Mesenteric fat pad (tissue), 1 donor: ENCODE results near the gene SPEN. TPM values are rescaled to one million over a fixed set of nuclear protein-coding genes. Genes with fewer than 3 reads are reported as not detected.
"Not testable (repeated sequence)": the region's sequence is repeated elsewhere in the genome, so short reads cannot be mapped to it uniquely, and the experiment has no call there.

Experiments
- DNase-seq: peaks from one replicate; pipeline ENCODE4 v3.0.0-alpha.2; 2020; ENCODE audit warnings: low spot score
- total RNA-seq: library from RNA; stranded (reverse); fragmentation: NEBNext Ultra II Directional; extraction: Animal tissue kit (Norgen Biotek cat#: 25700); gene quantifications from one replicate; pipeline ENCODE4 v1.2.1, GENCODE V29; 2021
- donor health status: DM: yes; HTN: yes; CAD: no.

The SPEN gene
- total RNA-seq, 1 donor from 2014 or later = 92.0 TPM

GRCh38 chr1:15856888-15857287, 9.4 kb downstream of the SPEN start:
- DNase-seq = no peak

DNA sequence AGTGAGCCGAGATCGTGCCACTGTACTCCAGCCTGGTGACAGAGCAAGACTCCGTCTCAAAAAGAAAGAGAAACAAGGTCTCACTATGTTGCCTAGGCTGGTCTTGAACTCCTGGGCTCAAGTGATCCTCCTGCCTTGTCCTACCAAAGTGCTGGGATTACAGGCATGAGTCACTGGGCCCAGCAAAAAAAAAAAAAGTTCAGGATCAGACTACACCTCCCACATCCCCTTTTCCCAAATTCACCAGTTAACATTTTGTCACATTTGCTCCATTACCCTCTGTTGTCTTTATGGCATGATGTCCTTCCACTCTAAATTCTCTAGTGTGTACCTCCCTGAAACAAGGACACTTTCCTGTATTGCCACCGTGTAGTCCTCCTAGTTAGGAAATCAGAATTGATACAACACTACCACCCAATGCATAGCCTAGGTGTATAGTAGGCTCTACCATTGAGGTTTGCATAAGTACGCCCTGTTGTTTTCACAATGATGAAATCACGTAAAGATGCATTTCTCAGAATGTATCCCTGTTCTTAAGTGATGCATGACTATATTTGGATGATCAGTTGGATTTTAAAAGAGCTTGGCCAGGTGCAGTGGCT, 10.7 kb downstream of the SPEN start:
- DNase-seq = no peak

DNA sequence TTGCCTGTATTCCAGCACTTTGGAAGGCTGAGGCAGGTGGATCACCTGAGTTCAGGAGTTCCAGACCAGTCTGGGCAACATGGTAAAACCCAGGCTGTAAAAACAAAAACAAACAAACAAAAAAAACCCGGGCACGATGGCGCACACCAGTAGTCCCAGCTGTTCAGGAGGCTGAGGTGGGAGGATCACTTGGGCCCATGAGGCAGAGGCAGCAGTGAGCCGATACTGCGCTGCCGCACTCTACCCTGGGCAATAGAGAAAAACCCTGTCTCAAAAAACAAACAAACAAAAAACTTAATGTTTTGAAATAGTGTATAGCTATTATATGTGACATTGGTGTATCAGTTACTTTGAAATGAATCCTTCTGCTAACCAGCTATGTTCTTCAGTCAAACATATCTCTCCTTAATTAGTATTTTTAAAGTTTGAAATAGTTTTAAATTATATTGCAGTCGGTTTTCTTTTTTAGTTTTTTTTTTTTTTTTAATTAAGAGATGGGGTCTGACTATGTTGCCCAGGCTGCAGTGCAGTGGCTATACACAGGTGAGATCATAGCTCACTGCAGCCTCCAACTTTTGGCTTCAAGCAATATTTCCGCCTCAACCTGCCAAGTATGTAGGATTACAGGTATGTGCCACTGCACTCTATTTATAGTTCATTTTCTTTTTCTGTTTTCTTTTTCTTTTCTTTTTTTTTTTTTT, 11.3 kb downstream of the SPEN start:
- DNase-seq = no peak

DNA sequence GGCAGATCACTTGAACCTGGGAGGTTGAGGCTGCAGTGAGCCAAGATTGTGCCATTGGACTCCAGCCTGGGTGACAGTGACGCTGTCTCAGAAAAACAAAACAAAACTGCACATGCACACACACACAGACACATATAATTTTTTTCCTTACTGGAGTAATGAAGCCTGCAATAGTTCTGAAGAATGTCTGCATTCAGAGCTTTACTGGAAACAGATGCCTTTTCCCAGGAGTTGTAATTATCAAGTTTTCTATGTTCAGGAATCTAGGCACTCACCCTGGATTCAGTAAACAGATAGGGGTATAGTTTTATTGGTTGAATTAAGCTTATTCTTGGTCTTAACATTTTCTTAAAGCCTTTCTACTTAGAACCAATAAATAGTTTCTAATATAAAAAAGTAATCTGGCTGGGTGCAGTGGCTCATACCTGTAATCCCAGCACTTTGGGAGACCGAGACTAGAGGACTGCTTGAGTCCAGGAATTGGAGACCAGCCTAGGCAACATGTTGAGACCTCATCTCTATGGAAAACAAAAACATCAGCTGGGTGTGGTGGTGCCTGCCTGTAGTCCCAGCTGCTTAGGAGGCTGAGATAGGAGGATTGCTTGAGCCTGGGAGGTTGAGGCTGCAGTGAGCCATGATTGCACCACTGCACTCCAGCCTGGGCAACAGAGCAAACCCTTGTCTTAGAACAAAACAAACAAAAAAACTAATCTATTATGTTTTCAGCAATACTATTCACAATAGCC, 15.8 kb downstream of the SPEN start:
- peak; percentile 49 for DNase-seq

DNA sequence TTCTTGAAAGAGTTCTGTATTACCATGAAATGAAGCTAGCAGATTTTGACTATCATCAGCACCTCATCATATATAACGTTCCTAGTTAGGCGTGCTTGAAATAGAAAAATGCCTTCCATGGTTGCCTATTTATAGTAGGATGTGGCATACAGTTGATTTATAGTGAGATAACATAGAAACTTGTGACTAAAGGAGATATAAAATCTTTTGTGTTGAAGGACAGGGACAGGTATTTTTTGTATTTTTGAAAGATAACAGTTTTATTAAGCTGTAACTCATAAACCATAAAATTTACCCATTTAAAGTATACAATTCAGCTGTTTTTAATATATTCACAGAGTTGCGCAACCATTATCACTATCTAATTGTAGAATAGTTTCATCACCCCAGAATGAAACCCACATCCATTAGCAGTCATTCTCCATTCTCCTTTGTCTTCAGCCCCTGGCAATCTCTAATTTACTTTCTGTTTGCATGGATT, 19.3 kb downstream of the SPEN start:
- DNase-seq = no peak

- DNase-seq = no peak
Measured at GRCh38 chr1:15867288-15867687, 19.8 kb downstream of the SPEN start.

- DNase-seq = no peak
Measured at GRCh38 chr1:15869413-15869812, 21.9 kb downstream of the SPEN start.

DNA sequence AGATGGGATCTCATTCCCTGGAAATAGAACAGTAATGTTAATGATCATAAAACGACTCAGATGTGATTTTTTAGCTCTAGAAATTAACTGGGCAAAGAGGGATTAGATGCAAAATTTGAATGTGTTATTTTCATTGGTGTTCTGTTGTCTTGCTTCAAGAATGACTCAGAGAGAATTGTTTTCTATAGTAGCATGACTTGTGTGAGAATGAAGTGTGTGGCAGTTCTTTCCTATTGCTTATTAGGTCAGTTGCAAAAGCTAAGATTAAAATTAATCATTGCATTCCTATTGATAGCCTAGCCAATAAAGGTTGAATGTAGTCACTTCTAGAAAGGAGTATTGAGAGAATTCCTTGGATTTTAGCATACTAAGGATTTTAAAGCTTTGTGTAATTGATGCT, 22.9 kb downstream of the SPEN start:
- DNase-seq = no peak

- no peak for DNase-seq
Measured at GRCh38 chr1:15874471-15874870, 27.0 kb downstream of the SPEN start.

DNA sequence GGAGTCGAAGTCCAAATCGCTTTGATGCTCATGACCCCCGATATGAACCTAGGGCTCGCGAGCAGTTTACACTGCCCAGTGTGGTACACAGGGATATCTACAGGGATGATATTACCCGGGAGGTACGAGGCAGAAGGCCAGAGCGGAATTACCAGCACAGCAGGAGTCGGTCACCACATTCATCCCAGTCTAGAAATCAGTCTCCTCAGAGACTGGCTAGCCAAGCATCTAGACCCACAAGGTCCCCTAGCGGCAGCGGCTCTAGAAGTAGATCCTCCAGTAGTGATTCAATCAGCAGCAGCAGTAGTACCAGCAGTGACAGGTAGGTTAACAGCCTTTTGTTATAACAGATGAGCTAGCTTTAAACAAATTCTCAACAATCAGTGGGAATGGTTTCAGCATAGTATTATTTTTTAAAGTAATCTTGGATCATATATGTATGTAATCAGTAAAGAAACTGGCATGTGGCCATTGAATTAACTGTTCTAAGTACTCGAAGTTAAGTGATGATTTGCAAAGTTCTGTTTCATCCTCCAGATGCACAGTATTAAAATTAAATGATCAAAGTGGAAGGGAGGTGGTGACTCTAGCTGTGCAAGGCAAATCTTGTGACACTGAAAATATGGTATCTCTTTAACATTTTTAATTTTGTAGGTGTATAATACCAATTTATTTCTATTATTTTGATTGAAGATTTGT, 29.0 kb downstream of the SPEN start:
- DNase-seq = no peak

DNA sequence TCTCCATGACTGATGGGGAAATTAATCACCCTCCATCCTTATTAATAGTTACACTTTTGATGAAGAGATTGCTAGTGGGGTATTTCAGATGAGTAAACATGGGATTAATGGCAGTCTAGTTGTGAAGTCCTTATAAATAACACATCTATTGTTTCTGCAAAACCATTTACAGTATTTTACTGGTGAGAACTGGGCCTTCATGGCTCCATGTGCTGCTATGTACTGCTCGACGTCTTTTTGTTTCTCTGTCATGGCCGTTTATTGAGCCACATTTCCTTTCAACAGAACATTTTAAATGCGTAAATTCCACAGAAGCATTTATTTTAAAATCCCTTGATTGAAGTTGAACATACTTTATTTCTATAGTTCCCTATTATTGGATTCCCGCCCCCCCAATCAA, 34.5 kb downstream of the SPEN start:
- DNase-seq = no peak

- DNase-seq = no peak
Measured at GRCh38 chr1:15882665-15883064, 35.2 kb downstream of the SPEN start.

- DNase-seq = no peak
Measured at GRCh38 chr1:15883326-15883725, 35.8 kb downstream of the SPEN start.

DNA sequence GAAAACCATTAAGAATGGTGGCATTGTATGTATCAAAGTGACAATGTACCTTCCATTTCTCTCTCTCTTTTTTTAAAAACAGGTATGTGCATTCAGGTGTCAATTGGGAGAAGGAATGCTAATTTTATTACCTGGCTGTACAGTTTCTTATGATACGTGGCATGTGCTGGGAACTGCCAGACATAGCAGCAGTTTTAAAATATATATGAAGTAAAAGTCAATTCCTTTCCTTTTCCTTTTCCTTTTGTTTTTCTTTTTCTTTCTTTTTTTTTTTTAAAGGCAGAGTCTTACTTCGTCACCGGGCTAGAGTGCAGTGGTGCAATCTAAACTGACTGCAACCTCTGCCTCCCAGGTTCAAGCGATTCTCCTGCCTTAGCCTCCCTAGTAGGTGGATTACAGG, 37.0 kb downstream of the SPEN start:
- DNase-seq = no peak

DNA sequence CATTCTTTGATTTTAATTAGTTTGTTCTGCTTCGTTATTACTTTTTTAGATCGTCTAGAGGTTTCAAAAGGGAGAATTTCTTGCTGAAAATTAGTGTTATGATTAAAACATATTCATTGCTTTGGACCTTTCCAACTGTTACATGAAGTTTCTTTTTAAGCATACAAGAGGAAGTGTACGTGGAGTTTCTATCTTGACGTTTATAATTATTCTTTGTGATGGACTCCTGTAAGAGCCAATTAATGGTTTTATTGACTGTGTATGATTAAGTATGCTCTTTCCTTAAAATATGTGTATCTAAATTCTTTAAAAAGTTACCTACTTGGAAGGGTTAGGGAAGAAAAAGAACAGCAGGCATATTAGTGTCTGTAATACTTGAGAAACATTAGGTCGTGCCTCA, 37.8 kb downstream of the SPEN start:
- DNase-seq = no peak

- peak; percentile 98 for DNase-seq
Measured at GRCh38 chr1:15885701-15886610, 38.4 kb downstream of the SPEN start.

DNA sequence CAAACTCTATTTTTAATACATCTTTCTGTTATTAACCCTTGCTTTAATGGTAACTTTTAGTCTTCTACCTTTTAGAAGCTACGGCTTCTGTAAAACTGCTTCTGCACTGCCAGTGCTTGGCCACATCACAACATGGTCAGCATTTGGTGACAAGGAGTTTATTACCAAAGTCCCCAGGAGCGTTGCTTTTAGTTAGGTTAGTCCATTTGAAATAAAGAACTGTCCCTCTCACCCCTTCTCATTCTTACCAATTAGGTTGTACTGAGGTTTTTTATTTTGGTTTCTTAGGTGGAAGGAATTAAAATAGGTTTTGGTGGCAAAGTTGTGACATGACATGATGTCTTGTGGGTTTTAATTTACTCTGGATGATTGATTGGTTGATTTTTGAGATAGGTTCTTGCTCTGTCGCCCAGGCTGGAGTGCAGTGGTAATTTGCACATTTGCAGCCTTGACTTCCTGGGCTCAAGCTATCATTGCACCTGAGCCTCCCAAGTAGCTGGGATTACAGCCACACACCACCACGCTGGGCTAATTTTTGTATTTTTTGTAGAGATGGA, 39.2 kb downstream of the SPEN start:
- no peak for DNase-seq

- DNase-seq = not testable (repeated sequence)
Measured at GRCh38 chr1:15892857-15893599, 45.5 kb downstream of the SPEN start.

DNA sequence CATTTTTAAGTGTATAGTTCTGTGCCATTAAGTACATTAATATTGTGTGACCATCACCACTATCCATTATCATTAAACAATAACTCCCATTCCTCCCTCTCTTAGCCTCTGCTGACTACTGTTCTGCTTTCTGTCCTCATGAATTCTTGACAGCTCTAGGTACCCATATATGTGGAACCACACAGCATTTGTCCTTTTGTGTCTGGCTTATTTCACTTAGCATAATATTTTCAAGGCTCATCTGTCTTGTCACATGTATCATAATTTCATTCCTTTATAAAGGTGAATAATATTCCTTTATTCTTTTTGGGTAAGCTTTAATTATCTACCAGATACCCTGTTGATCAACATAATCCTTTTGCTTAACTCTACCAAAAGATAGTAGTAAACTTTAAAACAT, 47.7 kb downstream of the SPEN start:
- no peak for DNase-seq
